Measurements from ENCODE around the gene FAM107A.

The FAM107A gene

GRCh38 chr3:58622436-58622835 lies 45.2 kb upstream of the FAM107A start:
- CTCF ChIA-PET = interaction anchor here (1.4 to 3.3 kb wide), 4 partner anchors 8 to 53 kb away, joined by 3 to 17 read pairs (median 8); no protein-coding TSS in a partner anchor
- DNase-seq (ENCODE audit: extremely low spot score) = no peak
- no peak for TF ChIP-seq CTCF (IDR thresholded peaks at IDR 0.05; ENCODE audit: control extremely low read depth, extremely low read depth, low read depth, missing control alignments)
- POLR2A ChIA-PET = no interaction called here

GRCh38 chr3:58621086-58621830 lies 44.1 kb upstream of the FAM107A start:
- no peak for DNase-seq (ENCODE audit: extremely low spot score)
- ChIA-PET POLR2A (no interaction called here), CTCF (interaction anchor here (0.7 to 3.3 kb wide), 5 partner anchors 9 to 52 kb away, joined by 3 to 17 read pairs (median 6); no protein-coding TSS in a partner anchor)
- TF ChIP-seq CTCF (IDR thresholded peaks at IDR 0.05; ENCODE audit: control extremely low read depth, extremely low read depth, low read depth, missing control alignments) = no peak

GRCh38 chr3:58620421-58620820 lies 43.2 kb upstream of the FAM107A start:
- ChIA-PET CTCF (interaction anchor here (2.3 to 3.3 kb wide), 2 partner anchors 10 to 51 kb away, joined by 6 to 17 read pairs; no protein-coding TSS in a partner anchor), POLR2A (no interaction called here)
- no peak for TF ChIP-seq CTCF (IDR thresholded peaks at IDR 0.05; ENCODE audit: control extremely low read depth, extremely low read depth, low read depth, missing control alignments)
- DNase-seq (ENCODE audit: extremely low spot score) = no peak

GRCh38 chr3:58617338-58617761 lies 40.2 kb upstream of the FAM107A start:
- no peak for TF ChIP-seq CTCF (IDR thresholded peaks at IDR 0.05; ENCODE audit: control extremely low read depth, extremely low read depth, low read depth, missing control alignments)
- ChIA-PET POLR2A (no interaction called here), CTCF (interaction anchor here (1.0 to 4.0 kb wide), 4 partner anchors 9 to 49 kb away, joined by 3 to 29 read pairs (median 7); no protein-coding TSS in a partner anchor)
- no peak for DNase-seq (ENCODE audit: extremely low spot score)

GRCh38 chr3:58613236-58614132 lies 36.3 kb upstream of the FAM107A start:
- TF ChIP-seq CTCF (IDR thresholded peaks at IDR 0.05; ENCODE audit: control extremely low read depth, extremely low read depth, low read depth, missing control alignments) = no peak
- POLR2A ChIA-PET = no interaction called here
- DNase-seq (ENCODE audit: extremely low spot score) = no peak
- CTCF ChIA-PET = interaction anchor here (1.2 to 1.7 kb wide), 5 partner anchors 9 to 306 kb away, joined by 3 to 10 read pairs (median 4); no protein-coding TSS in a partner anchor

GRCh38 chr3:58612830-58613229 lies 35.6 kb upstream of the FAM107A start:
- TF ChIP-seq CTCF (IDR thresholded peaks at IDR 0.05; ENCODE audit: control extremely low read depth, extremely low read depth, low read depth, missing control alignments) = no peak
- no peak for DNase-seq (ENCODE audit: extremely low spot score)
- POLR2A ChIA-PET = no interaction called here
- CTCF ChIA-PET = interaction anchor here (1.2 to 1.7 kb wide), 5 partner anchors 9 to 305 kb away, joined by 3 to 10 read pairs (median 4); no protein-coding TSS in a partner anchor
